Suppressor macrophage treated with lipopolysaccharide for 1 hour (primary cell): ENCODE results near the gene C1QB.

Experiments used
- DNase-seq, 3 donors: peaks; one replicate each; pipeline ENCODE4 v3.0.0-alpha.2; 2020 to 2022

C1QB gene

DNA sequence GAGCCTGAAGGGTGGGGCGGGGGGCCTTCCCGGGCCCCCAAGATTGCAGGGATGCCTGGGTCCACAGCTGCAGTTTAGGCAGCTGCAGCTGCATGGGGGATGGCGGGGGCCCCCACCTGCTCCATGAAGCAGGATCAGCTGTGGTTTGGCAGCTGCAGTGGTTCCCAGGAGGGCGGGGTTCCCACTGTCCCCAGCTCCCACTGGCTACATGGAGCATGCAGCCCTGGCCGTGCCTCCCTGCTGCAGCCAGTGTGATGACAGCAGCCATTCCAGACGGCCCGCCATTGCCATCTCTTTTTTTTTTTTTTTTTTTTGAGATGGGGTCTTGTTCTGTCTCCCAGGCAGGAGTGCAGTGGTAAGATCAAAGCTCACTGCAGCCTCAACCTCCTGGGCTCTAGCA is 17.6 kb upstream of the C1QB start:
- DNase-seq = no peak

DNA sequence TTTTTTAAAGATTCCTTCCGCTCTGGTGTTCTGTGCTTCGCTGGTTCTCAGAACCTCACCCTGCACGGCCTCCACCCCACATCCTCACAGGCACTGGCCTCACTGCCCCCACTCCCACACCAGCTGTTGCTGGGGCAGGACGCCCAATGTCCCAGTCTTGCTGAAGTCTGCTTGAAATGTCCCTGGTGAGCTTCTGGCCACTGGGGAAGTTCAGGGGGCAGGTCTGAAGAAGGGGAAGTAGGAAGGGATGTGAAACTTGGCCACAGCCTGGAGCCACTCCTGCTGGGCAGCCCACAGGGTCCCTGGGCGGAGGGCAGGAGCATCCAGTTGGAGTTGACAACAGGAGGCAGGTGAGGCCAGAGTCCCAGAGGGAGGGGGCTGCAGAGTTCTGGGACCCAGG is 16.7 kb upstream of the C1QB start, which contains the start of gene C1QA:
C1QA (plus strand) TSS at position 276 of the 400 bp plus-strand sequence. CDS start 989 bp downstream, outside the sequence.
- peak; percentile 91 to 94 (median 93) for DNase-seq

- DNase-seq = no peak
Measured at GRCh38 chr1:22636927-22637326, 16.1 kb upstream of the C1QB start.

DNA sequence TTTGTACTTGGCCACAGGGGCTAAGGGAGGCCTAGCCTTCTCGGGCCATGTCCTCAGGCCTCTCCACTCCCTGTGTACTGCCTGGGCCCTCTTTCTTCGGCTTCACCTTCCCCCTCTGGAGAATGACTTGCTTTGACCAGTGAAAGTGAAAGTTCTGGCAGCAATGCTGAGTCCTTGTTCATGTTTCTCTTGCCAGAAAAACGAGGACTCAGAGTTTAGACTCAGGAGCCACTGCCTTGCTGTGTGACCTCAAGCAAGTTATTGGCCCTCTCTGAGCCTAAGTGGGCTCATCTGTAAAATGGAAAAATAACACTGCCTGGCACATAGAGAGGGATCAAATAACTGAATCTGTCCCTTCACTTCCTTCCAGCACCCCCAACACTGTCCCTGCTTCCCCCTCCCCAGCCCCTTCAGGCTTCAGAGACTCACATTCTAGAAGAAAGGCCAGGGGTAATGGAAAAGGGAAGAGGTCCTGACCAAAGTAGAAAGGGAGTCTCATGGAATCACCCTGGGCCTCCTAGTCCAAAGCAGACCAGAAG is 15.1 kb upstream of the C1QB start:
- DNase-seq = peak; percentile 36 to 52 (median 41)

DNA sequence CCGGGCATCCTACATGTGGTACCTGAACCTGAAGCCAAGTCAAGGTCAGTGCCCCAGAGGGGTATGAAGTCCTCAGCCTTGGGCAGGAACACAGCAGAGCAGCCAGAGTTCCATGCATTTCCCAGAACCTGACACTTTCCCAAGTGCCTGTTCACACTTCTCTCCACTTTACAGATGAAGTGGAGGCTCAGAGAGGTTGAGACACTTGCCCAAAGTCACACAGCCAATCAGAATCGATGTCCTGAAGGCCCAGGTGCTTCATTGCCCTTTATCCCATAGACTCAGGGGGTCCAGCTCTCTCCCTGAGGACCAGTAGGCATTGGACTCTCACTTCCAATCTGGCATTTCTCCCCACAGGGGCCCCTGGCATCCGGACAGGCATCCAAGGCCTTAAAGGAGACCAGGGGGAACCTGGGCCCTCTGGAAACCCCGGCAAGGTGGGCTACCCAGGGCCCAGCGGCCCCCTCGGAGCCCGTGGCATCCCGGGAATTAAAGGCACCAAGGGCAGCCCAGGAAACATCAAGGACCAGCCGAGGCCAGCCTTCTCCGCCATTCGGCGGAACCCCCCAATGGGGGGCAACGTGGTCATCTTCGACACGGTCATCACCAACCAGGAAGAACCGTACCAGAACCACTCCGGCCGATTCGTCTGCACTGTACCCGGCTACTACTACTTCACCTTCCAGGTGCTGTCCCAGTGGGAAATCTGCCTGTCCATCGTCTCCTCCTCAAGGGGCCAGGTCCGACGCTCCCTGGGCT is 14.4 kb upstream of the C1QB start:
- DNase-seq = no peak

- DNase-seq = peak in 2 of 3 donors; percentile 39 to 41
Measured at GRCh38 chr1:22639286-22639685, 13.8 kb upstream of the C1QB start.

DNA sequence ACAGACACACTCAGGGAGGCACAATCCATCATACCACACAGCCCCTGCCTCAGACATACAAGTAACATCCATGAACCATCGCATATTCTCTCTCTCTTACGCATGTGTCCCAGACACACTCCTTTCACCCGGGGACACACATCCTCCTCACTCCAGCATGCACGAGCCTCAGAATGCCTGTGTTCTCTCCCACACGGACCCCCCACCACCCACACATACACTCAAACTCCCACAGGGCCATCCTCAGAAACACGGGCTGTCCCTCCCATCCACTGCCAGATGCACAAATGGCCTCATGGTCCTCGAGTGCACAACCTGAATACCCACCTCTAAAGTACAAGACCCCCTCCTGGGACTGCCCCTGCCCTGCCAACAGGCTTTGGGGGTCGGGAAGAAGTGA is 11.8 kb upstream of the C1QB start:
- no peak for DNase-seq

DNA sequence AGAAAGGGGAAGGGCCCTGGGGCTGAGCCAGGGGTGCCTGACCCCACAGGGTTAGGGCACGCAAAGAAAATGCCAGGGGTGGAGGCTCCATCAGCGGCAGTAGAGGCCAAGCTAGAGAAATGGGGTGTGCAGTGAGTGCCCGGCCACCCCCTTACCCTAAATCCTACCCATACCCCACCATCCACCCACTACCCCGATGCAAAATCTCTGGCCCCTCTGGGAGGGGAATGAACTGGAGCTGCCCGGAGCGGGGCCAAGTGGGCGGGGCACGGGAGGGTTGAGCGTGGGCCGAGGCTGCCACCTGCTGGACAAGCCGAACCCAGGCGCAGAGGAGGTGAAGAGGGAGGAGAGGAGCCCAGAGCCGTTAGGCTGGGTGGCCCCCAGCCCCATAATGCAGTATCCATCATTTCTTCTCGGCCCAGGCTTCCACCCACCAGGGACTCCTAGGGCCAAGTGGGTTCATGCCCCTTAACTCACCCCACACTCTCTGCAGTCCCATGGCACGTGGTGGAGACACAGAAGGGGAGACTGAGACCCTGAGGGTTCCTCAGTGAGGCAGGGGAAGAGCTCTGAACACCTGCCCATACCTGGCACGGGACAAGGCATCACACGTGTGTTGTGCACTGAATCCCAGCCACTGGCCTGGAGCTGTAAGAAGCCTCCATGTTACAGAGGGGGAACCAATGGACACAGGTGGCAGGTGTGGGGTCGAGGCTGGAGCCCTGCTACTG is 11.0 kb upstream of the C1QB start:
- DNase-seq = peak; percentile 80 to 92 (median 86)

- DNase-seq = peak; percentile 43 to 66 (median 52)
Measured at GRCh38 chr1:22643381-22643780, 9.7 kb upstream of the C1QB start, which contains the start of gene C1QC. Gene C1QC, plus strand, starts transcription at chr1:22643633. Its CDS starts 391 bp downstream, at chr1:22644024.

DNA sequence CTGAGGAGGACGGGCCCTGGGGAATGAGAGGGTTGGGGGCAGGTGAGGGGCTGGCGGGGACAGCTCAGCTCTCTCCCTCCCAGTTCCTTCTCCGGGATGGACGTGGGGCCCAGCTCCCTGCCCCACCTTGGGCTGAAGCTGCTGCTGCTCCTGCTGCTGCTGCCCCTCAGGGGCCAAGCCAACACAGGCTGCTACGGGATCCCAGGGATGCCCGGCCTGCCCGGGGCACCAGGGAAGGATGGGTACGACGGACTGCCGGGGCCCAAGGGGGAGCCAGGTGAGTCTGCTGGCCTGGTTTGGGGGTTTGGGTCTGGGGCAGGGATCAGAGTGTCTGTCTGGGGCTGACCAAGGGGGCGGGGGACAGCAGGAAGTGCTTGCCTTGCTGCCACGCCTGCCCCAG is 9.1 kb upstream of the C1QB start:
- DNase-seq = no peak

DNA sequence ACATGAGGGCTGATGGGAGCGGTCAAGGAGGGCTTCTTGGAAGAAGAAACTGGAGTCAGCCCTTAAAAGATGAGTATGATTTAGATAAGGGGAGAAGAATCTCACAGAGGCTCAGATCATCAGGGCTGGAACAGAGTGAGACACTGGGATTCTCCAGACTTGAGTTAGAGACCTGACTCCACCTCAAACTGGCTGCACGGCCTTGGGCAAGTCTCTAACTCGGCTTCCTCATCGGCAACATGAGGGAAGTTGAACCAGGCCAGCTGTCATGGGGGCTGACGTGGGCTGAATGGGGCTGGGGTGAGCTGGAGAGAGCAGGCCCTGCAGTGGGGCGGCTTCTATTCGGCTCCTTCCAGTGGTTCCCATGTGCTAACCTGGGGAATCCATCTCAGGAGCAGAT is 7.1 kb upstream of the C1QB start:
- peak; percentile 91 to 95 (median 93) for DNase-seq

- DNase-seq = peak; percentile 66 to 92 (median 87)
Measured at GRCh38 chr1:22646384-22646783, 6.7 kb upstream of the C1QB start.

- no peak for DNase-seq
Measured at GRCh38 chr1:22650089-22650693, 2.8 kb upstream of the C1QB start.

DNA sequence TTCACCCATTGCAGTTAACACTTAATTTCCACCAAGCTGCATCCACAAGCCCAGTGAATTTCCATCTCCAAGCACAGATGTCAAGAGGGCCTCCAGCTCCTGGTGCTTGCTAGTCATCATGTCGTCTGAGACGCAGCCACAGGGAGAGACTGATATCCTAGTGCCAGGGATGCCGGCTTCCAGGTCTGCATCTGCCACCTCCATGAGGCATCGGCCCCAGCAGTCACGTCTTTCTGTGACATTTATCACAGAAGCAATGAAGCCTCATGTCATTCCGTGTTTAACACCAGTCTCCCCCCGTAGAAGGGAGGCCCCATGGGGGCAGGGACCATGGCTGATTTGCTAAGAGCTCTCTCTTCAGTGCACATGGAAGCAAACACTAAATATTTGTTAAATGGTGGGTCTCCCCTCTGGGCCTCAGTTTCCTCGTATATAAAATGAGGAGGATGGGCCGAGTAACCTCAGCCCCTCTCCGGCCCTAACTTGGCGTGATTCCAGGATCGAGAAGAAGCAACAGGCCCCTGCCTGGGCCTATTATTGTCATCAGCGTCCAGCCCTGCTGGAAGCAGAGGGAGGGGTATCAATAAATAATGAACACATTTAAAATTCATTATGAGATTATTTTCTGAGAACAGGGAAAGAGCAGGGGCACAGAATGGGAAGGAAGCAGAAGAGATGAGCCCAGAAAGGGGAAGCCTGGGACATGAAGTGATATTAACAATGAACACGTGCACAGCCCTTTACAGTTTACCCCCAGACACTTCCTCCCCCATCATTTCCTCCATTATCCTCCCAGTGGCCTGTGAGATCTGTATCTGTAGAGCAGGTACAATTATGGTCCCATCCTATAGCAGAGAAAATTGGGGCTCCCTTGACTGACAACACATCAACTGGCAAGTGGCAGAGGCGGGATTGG is 837 bp upstream of the C1QB start:
- peak; percentile 42 to 63 (median 53) for DNase-seq

GRCh38 chr1:22654692-22655091 is 1.7 kb downstream of the C1QB start:
- no peak for DNase-seq

DNA sequence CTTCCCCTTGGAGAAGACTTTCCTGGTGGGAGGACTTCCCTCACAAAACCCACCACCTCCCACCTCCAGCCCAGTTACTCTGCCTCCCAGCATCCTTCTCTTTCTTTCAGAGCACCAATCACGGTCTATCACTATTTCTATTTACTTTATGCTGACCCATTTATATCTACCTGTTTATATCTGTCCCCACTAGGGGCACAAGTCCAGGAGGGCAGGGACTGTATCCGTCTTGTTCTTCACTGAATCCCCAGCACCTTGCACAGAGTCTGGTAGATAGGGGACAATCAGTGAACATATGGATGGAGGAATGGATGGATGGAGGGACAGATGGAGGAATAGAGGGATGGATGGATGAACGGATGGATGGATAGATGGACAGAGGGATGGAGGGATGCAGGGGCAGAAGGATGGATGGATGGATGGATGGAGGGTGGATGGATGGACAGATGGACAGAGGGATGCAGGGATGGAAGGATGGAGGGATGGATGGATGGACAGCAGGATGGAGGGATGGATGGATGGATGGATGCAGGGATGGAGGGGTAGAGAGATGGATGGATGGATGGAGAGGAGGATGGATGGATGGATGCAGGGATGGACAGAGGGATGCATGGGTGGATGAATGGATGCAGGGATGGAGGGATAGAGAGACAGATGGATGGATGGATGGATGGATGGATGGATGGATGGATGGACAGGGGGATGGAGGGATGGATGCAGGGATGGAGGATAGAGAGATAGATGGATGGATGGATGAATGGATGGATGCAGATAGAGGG is 5.5 kb downstream of the C1QB start:
- no peak for DNase-seq

DNA sequence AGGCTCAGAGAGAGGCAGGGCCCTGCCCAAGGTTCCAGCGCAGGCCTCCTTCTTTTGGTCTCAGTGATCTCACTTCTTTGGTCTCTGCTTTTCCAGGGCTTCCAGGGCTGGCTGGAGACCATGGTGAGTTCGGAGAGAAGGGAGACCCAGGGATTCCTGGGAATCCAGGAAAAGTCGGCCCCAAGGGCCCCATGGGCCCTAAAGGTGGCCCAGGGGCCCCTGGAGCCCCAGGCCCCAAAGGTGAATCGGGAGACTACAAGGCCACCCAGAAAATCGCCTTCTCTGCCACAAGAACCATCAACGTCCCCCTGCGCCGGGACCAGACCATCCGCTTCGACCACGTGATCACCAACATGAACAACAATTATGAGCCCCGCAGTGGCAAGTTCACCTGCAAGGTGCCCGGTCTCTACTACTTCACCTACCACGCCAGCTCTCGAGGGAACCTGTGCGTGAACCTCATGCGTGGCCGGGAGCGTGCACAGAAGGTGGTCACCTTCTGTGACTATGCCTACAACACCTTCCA is 7.7 kb downstream of the C1QB start:
- no peak for DNase-seq

DNA sequence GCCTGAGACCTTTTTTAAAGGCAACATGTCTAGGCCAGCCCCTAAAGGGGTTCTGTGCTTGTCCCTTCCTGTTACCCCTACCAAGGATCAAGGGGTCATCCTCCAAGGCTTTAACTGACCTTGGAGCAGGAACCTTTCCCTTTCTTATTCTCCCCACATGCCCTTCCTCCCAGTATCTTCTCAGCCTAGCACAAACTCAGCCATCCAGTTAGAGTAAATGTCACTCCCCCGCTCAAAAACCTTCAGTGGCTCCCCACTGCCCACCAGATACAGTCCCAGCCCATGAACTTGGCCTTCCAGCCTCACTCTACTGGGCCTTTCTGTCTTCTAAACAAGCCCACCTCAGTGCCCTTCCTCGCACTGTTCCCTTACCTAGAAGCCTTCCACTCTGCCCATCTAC is 8.8 kb downstream of the C1QB start:
- DNase-seq = no peak

DNA sequence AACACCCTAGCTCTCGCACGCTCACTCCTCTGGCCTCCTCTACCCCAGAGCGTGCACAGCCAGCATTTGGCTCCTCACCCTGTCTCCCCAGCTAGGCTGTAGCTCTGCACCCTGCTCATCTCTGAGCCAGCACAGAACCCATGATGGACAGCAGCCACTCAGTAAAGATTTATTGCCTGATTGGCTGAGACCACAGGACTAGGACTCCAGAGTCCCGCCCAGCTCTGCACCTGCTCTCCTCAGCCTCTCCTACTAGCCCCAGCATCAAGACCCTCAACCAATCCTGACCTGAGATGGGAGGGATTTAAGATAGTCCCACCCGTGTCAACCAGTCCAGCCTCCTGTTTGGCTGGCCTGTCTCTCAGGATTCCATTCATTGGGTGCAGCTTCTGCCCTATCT is 9.3 kb downstream of the C1QB start:
- DNase-seq = no peak

DNA sequence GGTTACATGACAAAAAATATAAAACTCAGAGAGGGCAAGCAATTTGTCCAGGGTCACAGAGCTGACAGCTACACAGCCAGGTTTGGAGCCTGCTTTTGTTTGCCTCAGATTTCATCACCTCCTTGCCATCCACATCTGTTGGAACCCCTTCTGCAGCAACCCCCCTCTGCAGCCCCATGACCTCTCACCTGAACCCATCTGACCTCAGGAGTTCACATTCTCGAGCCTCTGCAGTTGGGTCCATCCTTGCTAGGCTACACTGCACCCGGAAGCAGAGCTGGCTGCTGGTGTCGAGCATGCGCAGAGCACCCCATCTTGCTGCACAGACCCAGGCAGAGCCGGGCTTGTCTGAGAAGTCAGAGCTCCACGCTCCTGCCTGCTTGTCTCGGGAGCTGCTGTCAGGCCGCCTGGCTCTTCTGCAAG is 10.0 kb downstream of the C1QB start:
- no peak for DNase-seq

- DNase-seq = peak in 1 of 3 donors; percentile 38
Measured at GRCh38 chr1:22665752-22666151, 12.7 kb downstream of the C1QB start.
